CD4-positive, CD25-positive, alpha-beta regulatory T cell (primary cell): ENCODE data around the gene MRTFA. TPM values are rescaled to one million over a fixed set of nuclear protein-coding genes. Genes with fewer than 3 reads are reported as not detected.

Source experiments
- ATAC-seq, 2 donors: fragments of 150-1000 bp; cut with Tn5 transposase; one replicate each; pipeline ENCODE4 v1.10.0; 2021; ENCODE audit warnings: low read depth in 2 of 2, moderate number of reproducible peaks in 2 of 2, moderate library complexity in 1 of 2
- DNase-seq, 3 donors: peaks; one replicate each; pipeline versions ENCODE4 v3.0.0 to v3.0.0-alpha.2; 2012 to 2022; ENCODE audit warnings: mixed read lengths in 1 of 3
- H3K27ac ChIP-seq: one replicate; pipeline ENCODE4 v1.7.0; 2013; ENCODE audit warnings: mild to moderate bottlenecking, low read length; ENCODE audit not compliant: insufficient read depth, poor library complexity, severe bottlenecking
- H3K27me3 ChIP-seq: one replicate; pipeline ENCODE4 v1.7.0; 2013; ENCODE audit warnings: low read length; ENCODE audit not compliant: control insufficient read depth, insufficient read depth
- H3K36me3 ChIP-seq: one replicate; pipeline ENCODE4 v1.7.0; 2013; ENCODE audit warnings: mild to moderate bottlenecking, low read length, moderate library complexity; ENCODE audit not compliant: control insufficient read depth, insufficient read depth
- H3K4me1 ChIP-seq: 2 replicates; pipeline ENCODE4 v1.7.0; 2013; ENCODE audit warnings: mild to moderate bottlenecking, low read length; ENCODE audit not compliant: insufficient read depth, control insufficient read depth, poor library complexity, severe bottlenecking
- H3K4me3 ChIP-seq: one replicate; pipeline ENCODE4 v1.7.0; 2013; ENCODE audit warnings: low read depth, mild to moderate bottlenecking, low read length, moderate library complexity
- H3K9me3 ChIP-seq, 2 experiments: 1 replicate in 1 of 2; 2 replicates in 1 of 2; pipeline ENCODE4 v1.7.0; 2013; ENCODE audit warnings: low read length in 2 of 2, mild to moderate bottlenecking in 1 of 2, moderate library complexity in 1 of 2; ENCODE audit not compliant: control insufficient read depth in 2 of 2
- H3K27ac Mint-ChIP-seq, 3 donors: one replicate each; pipeline ENCODE4 v1.8.0; 2020 to 2022; ENCODE audit warnings: mild to moderate bottlenecking in 3 of 3, mixed read lengths in 3 of 3, moderate library complexity in 2 of 3
- H3K27me3 Mint-ChIP-seq: one replicate; pipeline ENCODE4 v1.8.0; 2022; ENCODE audit warnings: mild to moderate bottlenecking, mixed read lengths
- H3K36me3 Mint-ChIP-seq: one replicate; pipeline ENCODE4 v1.8.0; 2020; ENCODE audit warnings: mixed read lengths
- H3K4me1 Mint-ChIP-seq, 4 donors: one replicate each; pipeline ENCODE4 v1.8.0; 2020 to 2022; ENCODE audit warnings: mixed read lengths in 4 of 4, mild to moderate bottlenecking in 1 of 4
- H3K4me3 Mint-ChIP-seq, 4 donors: one replicate each; pipeline ENCODE4 v1.8.0; 2020 to 2022; ENCODE audit warnings: mild to moderate bottlenecking in 4 of 4, mixed read lengths in 4 of 4, moderate library complexity in 3 of 4
- H3K9me3 Mint-ChIP-seq, 7 donors: one replicate each; pipeline ENCODE4 v1.8.0; 2020 to 2022; ENCODE audit warnings: mixed read lengths in 7 of 7, mild to moderate bottlenecking in 3 of 7, moderate library complexity in 2 of 7
- polyA plus RNA-seq, 4 donors: library from polyadenylated mRNA; unstranded; fragments of 300-500 nt; fragmentation: Illumina TruSeq; gene quantifications; one replicate each; pipeline ENCODE4 v1.2.3, GENCODE V29; 2021
- total RNA-seq: library from RNA; stranded (reverse); gene quantifications from one replicate; pipeline ENCODE4 v1.2.3, GENCODE V29; 2022

MRTFA gene
- total and polyA plus RNA-seq, 5 donors from 2014 or later = 11.3 to 94.5 (median 16.4) TPM

DNA sequence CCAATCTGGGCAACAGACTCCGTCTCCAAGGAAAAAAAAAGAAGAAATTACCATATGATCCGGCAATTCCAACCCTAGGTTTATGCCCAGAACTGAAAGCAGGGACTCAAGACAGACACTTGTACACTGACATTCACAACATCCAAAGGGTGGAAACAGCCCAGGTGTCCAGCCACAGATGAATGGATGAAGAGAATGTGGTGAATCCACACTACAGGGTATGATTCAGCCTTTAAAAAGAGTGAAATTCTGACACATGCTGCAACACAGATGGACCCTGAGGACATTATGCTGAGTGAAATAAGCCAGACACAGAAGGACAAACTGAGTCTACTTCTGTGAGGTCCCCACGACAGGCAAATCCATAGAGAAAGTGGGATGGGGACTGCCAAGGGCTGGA, 222.2 kb downstream of the MRTFA start:
- Histone ChIP-seq H3K27ac (peak overlapping the region; percentile 20), H3K36me3 (peaks cover 70% of the 10 kb centered on the region), H3K27me3 (no peaks in the 10 kb centered on the region), H3K4me3 (no peak overlapping the region), H3K4me1 (peaks cover 19% of the 10 kb centered on the region), H3K9me3 (no peaks in the 10 kb centered on the region)
- peak overlapping the region in 2 of 3 donors; percentile 94 to 97 for H3K27ac Mint-ChIP-seq
- no peak for DNase-seq
- peaks cover 20% of the 10 kb centered on the region for H3K36me3 Mint-ChIP-seq
- peak overlapping the region in 2 of 4 donors; percentile 29 to 35 for H3K4me3 Mint-ChIP-seq
- peaks cover 0 to 3% (median 0%) of the 10 kb centered on the region in 7 donors for H3K9me3 Mint-ChIP-seq
- H3K27me3 Mint-ChIP-seq = no peaks in the 10 kb centered on the region
- H3K4me1 Mint-ChIP-seq = peaks cover 0 to 38% (median 25%) of the 10 kb centered on the region in 4 donors
- no peak for ATAC-seq

DNA sequence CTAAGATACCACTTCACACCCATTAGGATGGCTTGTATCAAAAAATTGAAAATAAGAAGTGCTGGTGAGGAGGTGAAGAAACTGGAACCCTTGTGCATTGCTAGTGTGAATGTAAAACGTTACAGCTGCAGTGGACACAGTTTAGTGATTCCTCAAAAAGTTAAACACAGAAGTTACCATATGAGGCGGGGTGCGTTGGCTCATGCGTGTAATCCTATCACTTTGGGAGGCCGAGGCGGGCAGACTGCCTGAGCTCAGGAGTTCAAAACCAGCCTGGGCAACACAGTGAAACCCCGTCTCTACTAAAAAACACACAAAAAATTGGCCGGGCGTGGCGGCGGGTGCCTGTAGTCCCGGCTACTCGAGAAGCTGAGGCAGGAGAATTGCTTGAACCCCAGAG, 222.6 kb downstream of the MRTFA start:
- Histone ChIP-seq H3K4me3 (no peak overlapping the region), H3K27ac (no peak overlapping the region), H3K4me1 (peaks cover 19% of the 10 kb centered on the region), H3K36me3 (peaks cover 66% of the 10 kb centered on the region), H3K9me3 (no peaks in the 10 kb centered on the region), H3K27me3 (no peaks in the 10 kb centered on the region)
- Mint-ChIP-seq H3K4me3 (no peak overlapping the region), H3K36me3 (peaks cover 20% of the 10 kb centered on the region), H3K27ac (peak overlapping the region in 2 of 3 donors; percentile 31 to 97), H3K4me1 (peaks cover 0 to 38% (median 25%) of the 10 kb centered on the region in 4 donors), H3K27me3 (no peaks in the 10 kb centered on the region), H3K9me3 (peaks cover 0 to 3% (median 0%) of the 10 kb centered on the region in 7 donors)
- DNase-seq (no peak), ATAC-seq (no peak)

GRCh38 chr22:40412441-40412840, 224.1 kb downstream of the MRTFA start:
- Mint-ChIP-seq H3K4me1 (peaks cover 0 to 35% (median 25%) of the 10 kb centered on the region in 4 donors), H3K4me3 (peak overlapping the region in 1 of 4 donors; percentile 9), H3K27me3 (no peaks in the 10 kb centered on the region), H3K9me3 (peaks cover 0 to 3% (median 0%) of the 10 kb centered on the region in 7 donors), H3K27ac (peak overlapping the region; percentile 0 to 63 (median 2)), H3K36me3 (peaks cover 20% of the 10 kb centered on the region)
- Histone ChIP-seq H3K27ac (peak overlapping the region; percentile 16), H3K27me3 (no peaks in the 10 kb centered on the region), H3K4me1 (peaks cover 19% of the 10 kb centered on the region), H3K36me3 (peaks cover 70% of the 10 kb centered on the region), H3K9me3 (no peaks in the 10 kb centered on the region), H3K4me3 (no peak overlapping the region)
- DNase-seq (no peak), ATAC-seq (no peak)

GRCh38 chr22:40411506-40411861, 225.0 kb downstream of the MRTFA start:
- no peaks in the 10 kb centered on the region for H3K27me3 ChIP-seq
- Mint-ChIP-seq H3K27ac (no peak overlapping the region), H3K27me3 (no peaks in the 10 kb centered on the region), H3K9me3 (peaks cover 0 to 2% (median 0%) of the 10 kb centered on the region in 7 donors), H3K36me3 (peaks cover 17% of the 10 kb centered on the region), H3K4me1 (peaks cover 0 to 31% (median 21%) of the 10 kb centered on the region in 4 donors), H3K4me3 (no peak overlapping the region)
- peaks cover 72% of the 10 kb centered on the region for H3K36me3 ChIP-seq
- DNase-seq = no peak
- H3K9me3 ChIP-seq = no peaks in the 10 kb centered on the region
- H3K27ac ChIP-seq = no peak overlapping the region
- H3K4me3 ChIP-seq = no peak overlapping the region
- ATAC-seq = no peak
- peaks cover 16% of the 10 kb centered on the region for H3K4me1 ChIP-seq

GRCh38 chr22:40410731-40411505, 225.6 kb downstream of the MRTFA start:
- peak overlapping the region in 1 of 4 donors; percentile 47 for H3K4me3 Mint-ChIP-seq
- peaks cover 0 to 1% (median 0%) of the 10 kb centered on the region in 7 donors for H3K9me3 Mint-ChIP-seq
- H3K27ac Mint-ChIP-seq = no peak overlapping the region
- no peaks in the 10 kb centered on the region for H3K27me3 Mint-ChIP-seq
- no peaks in the 10 kb centered on the region for H3K27me3 ChIP-seq
- DNase-seq (no peak), ATAC-seq (no peak)
- H3K27ac ChIP-seq = no peak overlapping the region
- peaks cover 71% of the 10 kb centered on the region for H3K36me3 ChIP-seq
- H3K4me1 ChIP-seq = peaks cover 11% of the 10 kb centered on the region
- H3K9me3 ChIP-seq = no peaks in the 10 kb centered on the region
- peaks cover 0 to 25% (median 17%) of the 10 kb centered on the region in 4 donors for H3K4me1 Mint-ChIP-seq
- peaks cover 11% of the 10 kb centered on the region for H3K36me3 Mint-ChIP-seq
- no peak overlapping the region for H3K4me3 ChIP-seq

DNA sequence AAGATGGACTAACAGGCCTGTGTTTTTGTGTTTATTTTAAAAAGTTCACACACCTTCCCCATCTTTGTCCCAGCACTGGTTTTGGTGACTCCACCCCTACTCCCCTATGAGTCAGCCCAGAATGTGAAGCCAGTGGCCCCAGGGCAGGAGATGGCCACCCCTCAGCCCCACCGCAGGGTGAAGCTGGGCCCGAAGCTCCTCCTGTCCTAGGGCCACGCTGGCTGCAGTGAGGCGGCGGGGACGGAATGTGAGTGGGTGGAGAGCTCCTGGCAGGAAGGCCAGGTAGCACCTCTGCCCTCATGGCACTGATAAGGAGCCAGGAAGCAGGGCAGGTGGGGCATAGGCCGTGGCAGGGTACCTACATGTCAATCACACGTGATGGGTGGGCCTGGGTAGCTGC, 226.2 kb downstream of the MRTFA start:
- Mint-ChIP-seq H3K9me3 (no peaks in the 10 kb centered on the region), H3K27me3 (no peaks in the 10 kb centered on the region), H3K36me3 (peaks cover 5% of the 10 kb centered on the region), H3K27ac (no peak overlapping the region), H3K4me1 (peaks cover 0 to 19% (median 11%) of the 10 kb centered on the region in 4 donors), H3K4me3 (no peak overlapping the region)
- Histone ChIP-seq H3K27ac (no peak overlapping the region), H3K4me1 (peaks cover 4% of the 10 kb centered on the region), H3K36me3 (peaks cover 73% of the 10 kb centered on the region), H3K27me3 (no peaks in the 10 kb centered on the region), H3K9me3 (no peaks in the 10 kb centered on the region), H3K4me3 (no peak overlapping the region)
- ATAC-seq = no peak
- DNase-seq = no peak

- Mint-ChIP-seq H3K27me3 (no peaks in the 10 kb centered on the region), H3K27ac (no peak overlapping the region), H3K4me1 (peaks cover 0 to 13% (median 8%) of the 10 kb centered on the region in 4 donors), H3K4me3 (no peak overlapping the region), H3K36me3 (peaks cover 4% of the 10 kb centered on the region), H3K9me3 (no peaks in the 10 kb centered on the region)
- Histone ChIP-seq H3K36me3 (peaks cover 78% of the 10 kb centered on the region), H3K27ac (no peak overlapping the region), H3K27me3 (no peaks in the 10 kb centered on the region), H3K4me3 (no peak overlapping the region), H3K4me1 (no peaks in the 10 kb centered on the region), H3K9me3 (no peaks in the 10 kb centered on the region)
- ATAC-seq (no peak), DNase-seq (no peak)
Observed at GRCh38 chr22:40409613-40410113, 226.9 kb downstream of the MRTFA start.
